Glomerular endothelial cell (primary cell): ENCODE data around the gene ASTE1. TPM values are rescaled to one million over a fixed set of nuclear protein-coding genes. Genes with fewer than 3 reads are reported as not detected.
"Not testable (repeated sequence)": the region's sequence is repeated elsewhere in the genome, so short reads cannot be mapped to it uniquely, and the experiment has no call there.

ENCODE experiments used
- DNase-seq: peaks from one replicate; pipeline ENCODE4 v3.0.0-alpha.2; 2011; ENCODE audit warnings: low read depth, low spot score; ENCODE audit errors: extremely low read depth
- total RNA-seq: library from RNA; depleted of rRNA; stranded (reverse); fragments of >200 nt; gene quantifications from 2 replicates; pipeline ENCODE4 v1.2.3, GENCODE V29; 2015

The ASTE1 gene, protein sequence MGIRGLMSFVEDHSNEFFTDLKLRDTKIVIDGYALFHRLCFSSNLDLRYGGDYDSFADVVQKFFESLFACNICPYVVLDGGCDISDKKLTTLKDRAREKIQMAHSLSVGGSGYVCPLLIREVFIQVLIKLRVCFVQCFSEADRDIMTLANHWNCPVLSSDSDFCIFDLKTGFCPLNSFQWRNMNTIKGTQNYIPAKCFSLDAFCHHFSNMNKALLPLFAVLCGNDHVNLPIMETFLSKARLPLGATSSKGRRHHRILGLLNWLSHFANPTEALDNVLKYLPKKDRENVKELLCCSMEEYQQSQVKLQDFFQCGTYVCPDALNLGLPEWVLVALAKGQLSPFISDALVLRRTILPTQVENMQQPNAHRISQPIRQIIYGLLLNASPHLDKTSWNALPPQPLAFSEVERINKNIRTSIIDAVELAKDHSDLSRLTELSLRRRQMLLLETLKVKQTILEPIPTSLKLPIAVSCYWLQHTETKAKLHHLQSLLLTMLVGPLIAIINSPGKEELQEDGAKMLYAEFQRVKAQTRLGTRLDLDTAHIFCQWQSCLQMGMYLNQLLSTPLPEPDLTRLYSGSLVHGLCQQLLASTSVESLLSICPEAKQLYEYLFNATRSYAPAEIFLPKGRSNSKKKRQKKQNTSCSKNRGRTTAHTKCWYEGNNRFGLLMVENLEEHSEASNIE
- 2.1 and 7.7 TPM in 2 replicates for total RNA-seq

DNA sequence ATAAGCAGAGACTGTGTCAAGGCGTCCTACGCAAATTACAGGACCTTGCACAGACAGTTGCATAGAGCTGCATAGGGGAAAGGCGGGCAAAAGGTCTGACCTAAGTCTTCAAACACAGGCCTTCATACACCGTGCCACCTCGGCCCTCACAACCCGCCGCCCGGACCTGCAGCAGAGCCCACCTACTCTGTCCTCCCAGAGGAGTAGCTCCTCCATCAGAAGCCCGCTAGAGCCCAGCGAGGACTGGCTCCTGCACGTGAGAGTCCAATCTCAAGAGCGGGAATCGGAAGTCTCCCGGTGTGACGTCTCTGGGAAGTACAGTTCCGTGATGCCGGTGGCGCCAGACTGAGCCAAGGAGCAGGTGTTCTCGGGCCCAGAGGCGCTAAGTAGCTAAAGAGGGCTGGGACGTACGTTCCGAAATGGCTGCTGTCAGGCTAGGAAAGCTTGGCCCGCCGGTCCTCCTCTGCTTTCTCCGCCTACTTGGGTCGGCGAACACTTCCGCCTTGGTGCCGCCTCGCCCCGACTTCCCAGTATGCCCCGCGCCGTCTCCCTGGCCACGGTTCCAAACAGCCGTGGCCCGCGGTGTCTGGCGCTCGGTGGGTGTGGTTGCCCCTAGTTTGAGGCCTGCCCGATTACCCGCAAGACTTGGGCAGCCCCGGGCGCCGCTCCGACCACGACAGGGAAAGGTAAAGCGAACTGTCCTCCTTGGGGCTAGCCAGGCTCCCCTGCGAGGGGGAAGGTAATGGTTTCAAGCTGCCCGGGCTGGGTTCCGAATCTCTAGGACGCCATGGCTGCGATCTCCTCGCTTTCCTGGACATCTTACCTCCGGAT lies at the start of gene ASTE1, which contains the start of gene NEK11:
Gene ASTE1, minus strand, starts transcription at position 505 of the 831 bp plus-strand sequence. CDS start 1,519 bp downstream, outside the sequence.
Gene NEK11, plus strand, starts transcription at position 557 of the 831 bp plus-strand sequence. CDS start 2,832 bp downstream, outside the sequence.
- DNase-seq, result peak; percentile 31

DNA sequence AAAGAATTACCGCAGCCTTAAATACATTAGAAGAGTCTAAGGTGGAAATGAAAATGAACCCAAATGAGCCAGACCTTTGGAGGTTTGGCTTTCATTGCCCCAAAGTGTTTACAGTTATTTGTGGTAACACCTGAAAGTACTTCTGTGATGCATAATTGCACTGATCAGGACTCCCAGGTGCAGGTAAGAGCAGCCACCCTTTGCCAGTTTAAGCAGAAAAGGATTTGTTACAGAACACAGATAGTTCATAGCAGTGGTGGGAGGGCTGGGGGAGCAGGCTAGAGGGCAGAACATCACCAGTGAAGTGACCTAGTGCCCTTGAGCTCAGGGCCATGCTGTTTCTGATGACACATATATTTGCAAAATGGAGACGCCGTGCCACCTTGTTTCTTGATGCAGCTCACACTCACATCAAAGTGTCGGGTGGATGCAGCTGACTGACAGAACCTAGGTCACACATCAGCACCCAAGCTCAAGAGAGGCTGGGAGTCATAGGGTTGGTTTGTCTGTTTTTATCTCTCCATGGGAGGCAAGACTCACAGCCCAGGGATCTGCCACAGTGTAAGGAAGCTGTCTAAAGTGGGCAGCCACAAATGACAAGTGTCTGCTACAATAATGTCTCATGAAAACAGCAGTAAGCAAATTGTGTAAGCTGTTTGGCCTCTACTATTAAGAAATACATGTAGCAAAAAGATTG lies 49.2 kb upstream of the ASTE1 start:
- no peak for DNase-seq

DNA sequence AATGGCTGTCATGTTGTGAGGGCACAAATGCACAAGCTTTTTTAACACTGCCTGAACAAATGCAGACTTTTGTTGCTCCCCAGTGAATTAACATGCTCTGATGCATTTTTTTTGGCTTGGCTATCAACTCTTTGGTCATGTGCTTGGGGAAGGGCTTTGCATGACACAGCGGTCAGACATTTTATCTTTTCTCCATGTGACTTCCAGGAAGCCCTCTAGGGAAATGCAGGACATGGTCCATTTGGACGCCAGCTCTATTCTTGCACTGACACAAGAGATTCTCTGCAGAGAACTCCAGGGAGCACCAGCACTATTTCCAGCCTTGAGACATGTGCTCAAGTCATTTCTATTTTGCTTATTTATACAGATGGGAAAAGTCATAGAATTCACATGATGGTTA lies 46.2 kb upstream of the ASTE1 start:
- DNase-seq, result no peak

DNA sequence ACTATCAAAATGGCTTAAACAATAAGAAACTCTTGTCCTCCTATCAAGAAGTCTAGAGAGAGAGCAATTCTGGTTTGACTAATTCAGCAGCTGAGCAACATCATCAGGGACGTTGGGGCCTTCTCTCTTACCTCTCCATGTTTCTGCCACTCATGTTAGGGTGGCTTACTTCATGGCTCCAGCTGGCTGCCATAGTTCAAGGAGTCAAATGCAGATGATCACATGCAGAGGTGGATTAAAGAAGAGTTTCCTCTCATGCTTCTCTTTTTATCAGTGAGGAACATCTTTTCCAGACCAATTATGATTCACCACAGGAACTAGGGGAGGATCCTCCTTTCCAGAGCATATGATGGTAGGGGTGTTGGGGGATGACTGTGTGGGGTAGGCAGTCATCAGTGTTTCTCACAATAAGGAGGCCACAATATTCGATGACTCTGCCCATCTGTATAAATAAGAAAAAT lies 45.5 kb upstream of the ASTE1 start:
- DNase-seq, result no peak

DNA sequence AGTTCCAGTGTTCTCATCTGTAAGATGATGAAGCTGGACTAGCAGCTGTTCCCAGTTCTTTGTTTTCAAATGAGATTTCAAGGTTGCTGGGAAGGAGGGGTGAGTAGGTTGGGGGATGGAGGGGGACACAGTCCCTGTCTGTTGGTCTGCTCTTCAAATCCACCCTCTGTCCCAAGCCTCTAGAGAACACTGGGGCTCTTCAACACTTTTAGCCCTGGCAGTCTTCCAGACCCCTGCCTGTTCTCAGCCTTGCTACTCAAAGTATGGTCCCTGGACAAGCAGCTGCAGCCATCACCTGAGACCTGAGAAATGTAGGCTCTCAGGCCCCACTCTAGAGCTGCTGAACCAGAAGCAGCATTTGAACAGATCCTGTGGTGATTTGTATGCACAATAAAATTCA lies 41.4 kb upstream of the ASTE1 start:
- DNase-seq, result no peak

DNA sequence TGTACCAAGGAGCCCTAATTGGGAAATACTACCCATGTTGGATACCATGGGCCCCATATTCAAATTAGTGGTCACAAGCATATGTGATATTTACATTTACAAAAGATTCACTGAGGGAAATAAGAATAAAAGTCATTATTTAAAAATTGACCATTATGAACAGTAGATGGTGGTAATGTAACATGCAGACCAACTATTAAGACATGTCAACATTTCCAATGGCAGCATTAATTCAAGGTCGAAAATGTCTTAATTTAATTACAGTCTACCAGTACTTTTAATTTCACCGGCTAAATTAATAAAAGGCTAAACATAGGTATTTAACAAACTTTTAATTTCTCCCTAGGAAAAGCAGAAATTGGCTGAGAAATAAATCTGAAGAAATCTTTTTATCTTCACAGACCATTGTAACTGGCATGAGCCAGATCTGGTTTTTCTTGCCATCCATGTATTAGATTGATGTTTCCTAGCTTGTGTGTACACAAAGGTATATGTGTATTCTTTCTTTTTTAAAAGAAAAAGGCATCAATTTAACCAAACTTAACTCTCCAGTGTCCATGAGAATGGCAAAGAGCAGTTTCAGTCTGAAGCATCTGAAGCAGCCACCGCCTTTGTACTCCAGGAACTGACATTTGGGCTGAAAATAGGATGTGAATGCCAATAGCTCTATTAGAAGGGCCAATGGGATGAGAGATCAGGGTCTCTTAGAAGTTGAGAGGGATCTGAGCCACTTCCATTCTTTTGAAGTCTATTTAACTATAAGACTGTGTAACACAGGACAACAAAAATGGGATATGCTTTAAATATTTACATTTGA lies 26.6 kb upstream of the ASTE1 start:
- no peak for DNase-seq

DNA sequence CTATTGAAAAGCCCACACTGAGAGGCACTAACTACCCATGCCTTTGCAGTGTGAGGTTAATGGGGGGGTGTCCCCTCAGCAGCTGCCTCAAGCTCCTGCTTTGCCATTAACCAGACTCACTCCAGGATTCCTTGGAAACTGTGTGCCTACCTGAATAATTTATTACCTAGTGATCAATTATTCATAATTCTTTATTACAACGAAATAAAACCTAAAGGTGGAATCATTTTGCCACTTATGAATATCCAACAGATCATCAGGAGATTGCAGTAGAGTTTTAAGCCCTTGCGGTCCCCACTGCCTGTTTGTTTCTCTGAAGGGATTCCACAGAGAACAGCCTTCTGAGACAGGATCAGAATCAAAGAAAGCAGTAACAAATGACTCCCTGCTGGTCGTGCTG lies 23.4 kb upstream of the ASTE1 start:
- DNase-seq, result no peak

DNA sequence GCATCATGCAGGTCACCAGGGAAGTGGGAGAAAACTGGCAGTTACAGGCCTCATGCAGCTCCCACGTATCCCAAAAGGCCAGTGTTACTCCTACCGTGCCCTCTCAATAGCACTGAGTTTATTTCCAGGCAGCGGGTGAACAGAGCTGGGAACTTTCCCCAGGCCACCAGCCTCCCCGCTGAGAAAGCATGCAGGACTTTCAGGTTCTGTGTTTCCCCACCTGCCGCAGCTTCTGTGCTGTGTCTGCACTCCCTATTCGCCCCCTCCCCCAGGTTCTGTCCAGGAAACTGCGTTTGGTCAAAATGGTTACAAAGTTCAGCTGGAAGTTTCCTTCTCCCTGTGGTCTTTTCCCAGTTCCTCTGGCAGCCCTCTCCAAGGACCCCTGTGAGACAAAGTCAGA lies 21.4 kb upstream of the ASTE1 start:
- no peak for DNase-seq

DNA sequence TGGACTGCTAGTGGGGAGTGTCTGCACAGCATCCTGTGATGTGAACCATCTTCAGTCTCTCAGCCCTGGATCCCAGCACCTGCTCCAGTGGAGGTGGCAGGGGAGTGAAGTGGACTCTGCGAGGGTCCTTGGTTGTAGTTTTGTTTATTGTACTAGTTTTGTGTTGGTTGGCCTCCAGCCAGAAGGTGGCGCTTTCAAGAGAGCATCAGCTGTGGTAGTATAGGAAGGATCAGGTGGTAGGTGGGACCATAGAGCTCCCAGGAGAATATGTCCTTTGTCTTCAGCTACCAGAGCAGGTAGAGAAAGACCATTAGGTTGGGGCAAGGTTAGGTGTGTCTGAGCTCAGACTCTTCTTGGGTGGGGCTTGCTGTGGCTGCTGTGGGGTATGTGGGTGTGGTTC lies 21.0 kb upstream of the ASTE1 start:
- DNase-seq, result no peak

DNA sequence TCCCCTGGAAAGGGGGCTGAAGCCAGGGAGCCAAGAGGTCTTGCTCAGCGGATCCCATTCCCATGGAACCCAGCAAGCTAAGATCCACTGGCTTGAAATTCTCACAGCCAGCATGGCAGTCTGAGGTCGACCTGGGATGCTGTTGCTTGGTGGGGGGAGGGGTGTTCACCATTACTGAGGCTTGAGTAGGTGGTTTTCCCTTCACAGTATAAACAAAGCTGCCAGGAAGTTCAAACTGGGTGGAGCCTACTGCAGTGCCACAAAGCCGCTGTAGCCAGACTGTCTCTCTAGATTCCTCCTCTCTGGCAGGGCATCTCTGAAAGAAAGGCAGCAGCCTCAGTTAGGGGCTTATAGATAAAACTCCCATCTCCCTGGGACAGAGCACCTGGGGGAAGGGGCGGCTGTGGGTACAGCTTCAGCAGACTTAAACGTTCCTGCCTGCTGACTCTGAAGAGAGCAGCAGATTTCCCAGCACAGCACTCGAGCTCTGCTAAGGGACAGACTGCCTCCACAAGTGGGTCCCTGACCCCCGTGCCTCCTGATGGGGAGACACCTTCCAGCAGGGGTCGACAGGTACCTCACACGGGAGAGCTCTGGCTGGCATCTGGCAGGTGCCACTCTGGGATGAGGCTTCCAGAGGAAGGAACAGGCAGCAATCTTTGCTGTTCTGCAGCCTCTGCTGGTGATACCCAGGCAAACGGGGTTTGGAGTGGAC lies 15.8 kb upstream of the ASTE1 start:
- not testable (repeated sequence) for DNase-seq

DNA sequence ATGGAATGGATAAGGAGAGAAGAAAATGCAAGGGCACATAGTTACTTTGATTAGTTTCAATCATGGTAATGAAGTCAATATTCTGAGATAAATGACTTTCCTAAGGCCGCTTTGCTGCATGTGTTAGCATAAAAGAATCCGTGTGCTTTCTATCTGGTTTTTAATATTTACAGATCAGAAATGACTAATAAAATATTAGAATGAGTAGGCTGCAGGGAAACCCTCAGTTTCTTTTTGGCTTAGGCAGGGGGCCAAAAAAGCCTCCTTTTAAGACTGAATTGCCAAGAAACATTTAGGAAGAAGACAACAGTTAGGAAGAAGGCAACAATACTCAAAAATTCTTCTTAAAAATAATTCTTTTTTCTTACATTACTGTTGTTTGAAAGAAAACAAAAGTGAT lies 11.7 kb upstream of the ASTE1 start:
- no peak for DNase-seq

DNA sequence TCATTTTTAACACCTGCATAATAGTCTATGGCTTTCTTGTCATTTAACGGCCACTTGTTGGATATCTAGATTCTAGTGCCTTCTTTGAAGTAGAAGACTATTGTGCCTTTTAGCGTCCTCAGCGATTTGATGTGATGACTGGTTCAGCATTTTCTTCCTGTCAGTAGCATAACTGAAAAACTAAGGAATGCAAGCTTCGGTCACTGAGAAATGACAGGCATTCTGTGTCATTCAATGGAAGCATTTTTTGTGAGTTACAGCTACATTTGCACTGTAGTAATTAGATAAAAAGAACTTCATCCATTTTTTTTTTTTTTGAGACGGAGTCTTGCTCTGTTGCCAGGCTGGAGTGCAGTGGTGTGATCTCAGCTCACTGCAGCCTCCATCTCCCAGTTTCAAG lies 10.4 kb upstream of the ASTE1 start:
- DNase-seq, result no peak

DNA sequence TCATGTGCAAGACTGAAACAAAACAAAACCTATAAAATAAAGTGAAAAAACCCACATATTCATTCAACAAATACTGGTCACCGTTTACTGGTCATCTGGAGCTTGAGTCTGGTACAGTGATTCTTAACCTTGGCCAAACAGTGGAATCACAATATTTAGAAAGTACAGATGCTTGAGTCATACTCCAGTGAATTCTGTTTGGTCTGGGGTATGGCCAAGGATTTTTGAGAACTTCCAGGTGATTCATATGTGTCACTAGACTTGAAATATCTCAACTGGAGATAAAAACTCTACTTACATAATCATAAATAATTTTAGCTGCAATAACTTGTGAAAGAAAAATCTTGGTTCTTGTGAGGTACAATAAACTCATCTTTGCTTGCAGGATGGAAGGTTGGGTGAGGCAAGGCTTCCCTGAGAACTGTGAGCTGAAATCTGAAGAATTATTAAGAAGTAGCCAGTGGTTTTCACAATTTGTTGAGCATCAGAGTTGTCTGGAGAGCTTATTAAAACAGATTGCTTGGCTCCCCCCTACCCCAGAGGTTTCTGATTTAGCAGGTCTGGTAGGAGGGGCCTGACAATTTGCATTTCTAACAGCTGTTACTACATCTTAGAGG lies 9.7 kb upstream of the ASTE1 start:
- DNase-seq, result no peak

DNA sequence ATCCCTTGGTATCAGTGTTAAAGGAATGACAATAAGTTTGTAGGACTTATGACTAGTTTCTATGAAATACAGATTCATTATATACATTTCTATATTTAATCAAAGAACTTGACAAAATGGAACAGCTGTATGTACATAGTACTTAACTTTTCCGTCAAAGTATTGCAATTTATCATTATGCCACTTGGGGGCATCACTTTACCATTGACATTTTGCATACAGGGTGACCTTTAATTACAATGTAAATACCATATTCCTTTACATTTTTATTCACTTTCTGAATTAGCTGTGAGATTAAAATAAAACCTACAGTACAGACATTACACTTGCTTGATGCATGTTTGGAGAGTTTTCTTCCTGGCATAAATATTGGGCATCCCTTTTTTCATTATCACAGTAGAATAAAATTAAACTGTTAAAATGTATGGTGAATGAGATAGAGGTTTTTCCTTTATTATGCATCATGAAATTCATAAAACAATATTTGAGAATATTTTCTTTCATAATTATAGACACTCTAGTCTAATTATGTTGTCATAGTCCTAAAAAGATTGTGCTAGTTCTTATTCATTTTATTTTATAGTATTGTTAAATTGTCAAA lies 7.0 kb upstream of the ASTE1 start:
- peak; percentile 44 for DNase-seq

DNA sequence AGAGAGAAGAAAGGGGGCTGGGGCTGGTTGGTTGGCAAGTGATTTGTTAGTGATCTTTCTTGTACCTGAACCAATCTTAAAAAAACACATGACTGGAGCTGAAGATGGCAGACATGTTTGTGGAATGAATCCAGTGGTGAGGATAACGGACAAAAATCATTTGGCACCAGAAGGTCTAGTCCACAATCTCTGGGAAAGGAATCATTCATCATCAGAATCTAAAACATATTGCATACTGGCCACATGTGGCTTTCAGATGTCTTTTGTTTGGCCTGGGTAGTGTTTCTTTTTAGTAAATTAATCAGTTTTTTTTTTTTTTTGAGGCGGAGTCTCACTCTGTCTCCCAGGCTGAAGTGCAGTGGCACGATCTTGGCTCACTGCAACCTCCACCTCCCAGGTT lies 5.0 kb upstream of the ASTE1 start:
- no peak for DNase-seq

DNA sequence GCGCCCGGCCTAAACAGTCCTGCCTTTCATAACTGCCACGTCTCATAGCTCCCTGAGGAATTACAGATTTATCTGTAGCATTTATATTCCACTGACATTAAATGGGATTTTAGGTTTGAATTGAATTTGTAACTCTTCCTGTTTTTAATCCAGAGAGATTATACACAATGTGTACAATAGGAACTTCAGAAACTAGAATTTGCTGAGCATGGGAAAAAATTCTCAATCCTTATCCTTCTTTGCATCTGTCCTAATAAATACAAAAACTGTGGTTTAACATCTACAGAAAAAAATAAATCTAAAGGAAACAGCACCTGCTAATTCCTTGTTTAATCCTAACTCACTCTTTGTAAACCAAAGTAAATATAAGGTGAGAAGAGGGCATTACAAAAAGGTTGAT lies 2.2 kb upstream of the ASTE1 start:
- DNase-seq, result no peak

DNA sequence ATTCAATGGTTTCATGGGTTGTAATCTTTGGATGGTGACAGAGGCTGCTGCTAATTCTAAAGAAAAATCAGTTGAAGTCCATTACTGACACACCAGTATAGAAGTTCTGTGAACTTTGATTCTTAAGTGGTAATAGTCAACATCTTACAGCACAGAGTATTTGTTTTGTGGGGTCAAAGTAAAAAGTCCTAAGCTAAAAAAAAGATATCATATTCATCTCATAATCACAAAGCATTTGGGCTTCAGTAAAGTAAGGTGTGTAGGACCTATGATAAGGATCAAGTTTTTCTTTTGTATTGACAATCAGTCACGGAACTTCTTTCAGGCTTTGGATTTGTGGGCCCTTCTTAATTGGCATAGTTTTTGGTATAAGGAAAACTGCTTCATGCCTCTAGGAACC lies 1.1 kb downstream of the ASTE1 start:
- no peak for DNase-seq

DNA sequence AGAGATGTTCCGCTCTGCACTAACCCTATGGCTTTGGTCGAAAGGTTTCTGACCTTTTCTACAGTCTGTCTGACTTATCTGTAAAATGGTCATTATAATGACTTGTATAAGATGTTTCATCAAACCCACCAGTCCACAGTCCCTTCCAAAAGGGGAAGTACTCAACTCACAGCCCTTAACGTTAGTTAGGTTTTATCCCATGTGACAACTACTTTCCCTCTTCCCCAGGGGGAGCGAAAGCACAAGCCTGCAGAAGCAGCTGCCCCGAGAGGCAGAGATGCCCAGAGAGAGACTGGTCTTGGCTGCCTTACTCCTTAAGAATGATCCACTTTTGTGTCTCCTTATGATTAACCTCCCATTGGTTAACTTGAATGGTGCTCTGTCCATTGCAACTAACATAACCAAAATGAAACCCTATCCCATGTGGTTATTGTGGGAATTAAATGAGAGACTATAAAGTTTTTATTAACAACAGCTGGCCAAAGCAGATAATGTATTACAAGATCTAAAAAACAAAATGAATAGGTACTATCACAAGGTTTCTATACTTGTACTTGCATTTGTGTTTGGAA lies 6.4 kb downstream of the ASTE1 start:
- DNase-seq, result no peak
